AG08396 (cell line): ENCODE data around the gene INTS7.
"Not testable (repeated sequence)": the region's sequence is repeated elsewhere in the genome, so short reads cannot be mapped to it uniquely, and the experiment has no call there.

Source experiments
- DNase-seq: peaks from one replicate; pipeline ENCODE4 v3.0.0; 2012; ENCODE audit warnings: low spot score, mixed read lengths

The INTS7 gene

DNA sequence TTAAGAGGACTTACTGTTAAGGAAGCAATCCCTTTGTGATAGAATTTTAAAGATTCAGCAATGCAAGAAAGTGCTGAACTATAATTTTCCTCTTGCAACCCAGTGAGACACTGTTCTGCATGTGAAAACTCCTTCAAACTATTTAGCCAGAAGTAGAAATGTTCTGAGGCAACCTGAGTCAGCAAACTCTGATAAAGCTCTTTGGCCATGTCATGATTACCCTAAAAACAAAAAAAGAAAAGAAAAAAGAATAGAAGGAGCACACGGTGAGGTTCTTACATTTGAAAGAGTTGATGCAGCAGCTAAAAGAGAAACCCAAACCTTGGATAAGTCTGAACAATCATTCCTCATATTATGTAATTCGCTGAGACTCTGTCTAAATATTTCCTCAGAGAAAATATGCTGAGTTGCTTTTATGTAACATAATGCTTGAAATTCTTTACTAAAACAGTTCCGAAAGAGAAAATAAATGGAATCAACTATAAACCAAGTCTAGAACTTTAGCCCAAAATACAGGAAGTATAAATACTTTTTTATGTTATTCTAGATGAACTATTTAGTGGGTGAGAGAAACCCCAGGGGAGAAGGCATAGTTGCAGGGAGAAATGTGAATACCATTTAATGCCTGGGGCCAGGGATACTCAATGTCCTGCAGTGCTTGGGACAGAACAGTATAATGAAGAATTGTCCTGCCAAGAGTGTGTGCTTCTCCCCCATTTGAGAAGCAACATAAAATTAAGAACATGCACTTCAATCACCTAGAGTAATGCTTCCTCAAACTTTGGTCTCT lies 60.0 kb downstream of the INTS7 start:
- DNase-seq, result no peak

- DNase-seq, result no peak
These were observed 61.8 kb downstream of the INTS7 start for GRCh38 chr1:211973541-211973940.

DNA sequence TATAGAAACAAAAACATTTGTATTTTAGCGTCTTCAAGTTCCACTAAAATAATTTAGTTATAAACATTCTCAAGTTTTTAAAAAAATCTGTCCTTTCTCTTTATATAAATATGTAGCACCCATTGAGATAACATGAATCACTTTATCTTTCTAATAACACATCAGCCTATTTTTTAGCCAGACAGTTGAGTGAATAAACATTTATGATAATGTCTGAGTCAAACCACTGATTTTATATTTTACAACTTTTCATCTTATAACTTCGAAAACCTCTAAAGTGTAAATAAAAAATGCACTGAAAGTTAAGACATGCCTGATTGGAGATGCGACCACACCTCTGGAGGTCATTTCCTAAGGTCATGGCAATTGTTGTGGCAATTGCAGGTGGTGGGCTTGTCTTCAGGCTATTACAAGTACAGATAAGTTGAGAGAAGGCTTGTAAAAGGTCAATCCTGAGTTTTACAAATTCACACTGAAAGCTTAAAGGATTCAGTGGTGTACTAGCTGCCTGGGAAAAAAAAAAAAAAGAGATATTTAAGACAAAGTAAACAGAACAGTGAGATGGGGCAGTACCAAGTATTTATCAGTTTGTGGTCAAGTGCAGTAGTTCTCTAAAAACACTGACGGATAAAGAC lies 67.0 kb downstream of the INTS7 start:
- DNase-seq, result no peak

GRCh38 chr1:211967704-211968103 lies 67.7 kb downstream of the INTS7 start:
- no peak for DNase-seq

GRCh38 chr1:211965108-211965805 lies 70.1 kb downstream of the INTS7 start:
- no peak for DNase-seq

- no peak for DNase-seq
These were observed 75.7 kb downstream of the INTS7 start for GRCh38 chr1:211959680-211960079.

- no peak for DNase-seq
These were observed 76.1 kb downstream of the INTS7 start for GRCh38 chr1:211959221-211959620.

GRCh38 chr1:211954028-211954427 lies 81.3 kb downstream of the INTS7 start:
- not testable (repeated sequence) for DNase-seq

GRCh38 chr1:211953543-211953942 lies 81.8 kb downstream of the INTS7 start:
- not testable (repeated sequence) for DNase-seq

DNA sequence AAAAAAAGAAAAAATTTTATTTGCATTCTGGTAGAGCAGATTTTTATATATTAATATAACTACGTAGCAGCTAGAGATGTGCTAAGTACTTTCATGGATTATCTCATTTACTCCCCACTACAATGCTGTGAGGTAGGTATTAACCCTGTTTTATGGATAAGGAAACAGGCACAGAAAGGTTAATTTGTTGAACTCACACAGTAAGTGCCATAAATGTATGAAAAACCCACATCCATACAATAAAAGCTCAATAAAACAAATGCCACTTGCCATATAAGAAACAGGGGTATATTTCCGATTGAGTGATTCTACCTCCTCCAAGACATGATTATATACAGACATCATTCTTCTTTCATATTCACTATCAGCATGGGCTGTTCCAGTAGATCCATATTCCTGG lies 83.1 kb downstream of the INTS7 start:
- DNase-seq, result no peak

GRCh38 chr1:211951856-211952255 lies 83.5 kb downstream of the INTS7 start:
- no peak for DNase-seq

GRCh38 chr1:211948377-211948776 lies 87.0 kb downstream of the INTS7 start:
- no peak for DNase-seq

GRCh38 chr1:211947396-211948295 lies 87.7 kb downstream of the INTS7 start:
- no peak for DNase-seq

- DNase-seq, result peak; percentile 26
These were observed 90.4 kb downstream of the INTS7 start for GRCh38 chr1:211944733-211945500.

DNA sequence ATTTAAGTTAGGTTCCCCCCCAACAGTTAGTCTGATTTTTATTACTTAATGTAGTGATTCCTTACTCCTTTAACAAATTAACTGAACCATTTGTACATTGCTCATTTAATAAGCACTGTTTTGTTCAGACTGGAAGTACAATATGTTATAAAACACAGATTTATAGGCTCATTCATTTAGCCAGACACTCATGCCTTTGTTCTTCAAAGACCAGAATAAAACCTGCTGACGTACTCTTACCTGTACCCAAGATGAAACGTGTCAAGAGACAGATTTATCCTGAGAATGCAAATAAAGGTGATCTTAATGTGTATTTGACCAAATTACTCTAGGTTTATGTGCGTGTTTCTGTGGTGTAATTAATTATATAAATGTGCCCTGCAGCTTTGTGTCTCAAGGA lies 92.8 kb downstream of the INTS7 start:
- no peak for DNase-seq

DNA sequence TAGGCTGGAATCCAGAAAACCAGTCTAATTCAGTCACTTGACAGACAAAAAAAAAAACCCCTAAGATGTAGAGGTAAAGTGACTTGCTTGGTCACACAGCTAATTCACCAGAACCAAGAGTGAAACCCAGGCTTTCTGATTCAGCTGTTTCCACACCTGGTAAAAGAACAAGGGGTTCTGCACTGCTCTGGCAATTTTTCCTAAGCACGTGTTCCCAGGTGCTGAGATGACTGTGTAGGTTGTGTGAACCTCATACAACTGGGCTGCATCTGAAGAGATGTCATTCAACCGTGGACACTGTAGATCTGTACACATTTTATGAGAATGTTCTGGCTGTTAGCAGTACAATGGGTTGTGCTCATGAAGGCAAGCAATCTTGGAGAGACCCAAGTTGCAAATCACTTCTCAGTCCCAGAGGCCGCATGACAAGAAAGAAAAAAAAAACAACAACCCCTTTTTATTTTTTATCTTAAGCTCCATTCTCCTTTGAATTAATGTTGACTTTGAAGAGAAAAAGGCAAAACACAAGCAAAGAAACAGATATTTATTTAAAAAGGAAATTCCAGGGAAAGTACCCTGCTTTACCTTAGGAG lies 95.4 kb downstream of the INTS7 start:
- DNase-seq, result no peak

DNA sequence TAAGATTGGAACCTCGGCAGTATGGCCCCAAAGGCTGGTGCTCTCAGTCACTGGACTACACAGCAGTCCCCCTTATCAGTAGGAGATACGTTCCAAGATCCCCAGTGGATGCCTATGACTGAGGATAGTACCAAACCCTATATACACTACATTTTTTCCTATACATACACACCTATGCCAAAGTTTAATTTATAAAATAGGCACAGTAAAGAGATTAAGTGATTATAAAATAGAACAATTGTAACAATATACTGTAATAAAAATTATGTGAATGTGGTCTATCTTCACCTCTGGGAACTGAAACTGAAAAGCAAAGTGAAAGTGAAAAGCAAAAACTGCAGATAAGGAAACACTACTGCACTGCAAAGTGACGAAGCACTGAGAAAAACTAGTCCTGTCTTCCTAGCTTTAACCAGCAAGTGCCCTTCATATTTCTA lies 96.8 kb downstream of the INTS7 start:
- DNase-seq, result no peak

DNA sequence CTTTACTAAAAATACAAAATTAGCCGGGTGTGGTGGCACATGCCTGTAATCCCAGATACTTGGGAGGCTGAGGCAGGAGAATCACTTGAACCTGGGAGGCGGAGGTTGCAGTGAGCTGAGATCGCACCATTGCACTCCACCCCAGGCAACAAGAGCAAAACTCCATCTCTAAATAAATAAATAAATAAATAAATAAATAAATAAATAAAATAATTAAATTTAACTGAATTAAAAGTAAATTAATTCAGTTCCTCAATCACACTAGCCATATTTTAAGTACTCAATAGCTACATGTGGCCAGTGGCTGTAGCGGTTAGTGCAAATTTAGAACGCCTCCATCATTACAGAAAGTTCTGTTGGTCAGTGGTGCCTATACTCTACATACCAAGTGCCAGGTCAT lies 97.9 kb downstream of the INTS7 start:
- DNase-seq, result not testable (repeated sequence)

DNA sequence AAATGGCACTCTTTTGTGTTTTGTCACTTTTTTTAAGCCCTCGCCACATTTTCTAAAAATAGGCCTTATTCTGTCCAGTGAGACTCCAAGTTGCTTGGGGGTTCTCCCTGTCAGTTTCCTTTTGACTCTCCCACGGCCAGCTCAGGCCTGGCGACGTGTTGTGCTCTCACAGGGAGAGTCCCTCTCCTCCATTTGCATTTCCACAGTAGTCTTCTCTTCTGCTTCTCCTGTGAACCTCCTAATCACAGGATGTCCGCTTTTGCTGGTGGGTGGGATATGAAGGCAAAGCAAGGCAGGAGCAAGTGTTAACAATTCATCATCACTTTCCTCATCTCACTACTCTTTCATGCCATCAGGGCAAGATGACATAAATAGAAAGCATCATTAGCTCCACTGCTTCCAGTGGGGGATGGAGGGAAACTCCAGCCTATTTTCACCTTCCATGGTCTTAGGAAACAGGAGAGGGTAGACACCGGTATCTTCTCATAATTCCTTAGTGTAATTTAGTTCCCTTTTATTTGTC lies 99.8 kb downstream of the INTS7 start:
- DNase-seq, result no peak

DNA sequence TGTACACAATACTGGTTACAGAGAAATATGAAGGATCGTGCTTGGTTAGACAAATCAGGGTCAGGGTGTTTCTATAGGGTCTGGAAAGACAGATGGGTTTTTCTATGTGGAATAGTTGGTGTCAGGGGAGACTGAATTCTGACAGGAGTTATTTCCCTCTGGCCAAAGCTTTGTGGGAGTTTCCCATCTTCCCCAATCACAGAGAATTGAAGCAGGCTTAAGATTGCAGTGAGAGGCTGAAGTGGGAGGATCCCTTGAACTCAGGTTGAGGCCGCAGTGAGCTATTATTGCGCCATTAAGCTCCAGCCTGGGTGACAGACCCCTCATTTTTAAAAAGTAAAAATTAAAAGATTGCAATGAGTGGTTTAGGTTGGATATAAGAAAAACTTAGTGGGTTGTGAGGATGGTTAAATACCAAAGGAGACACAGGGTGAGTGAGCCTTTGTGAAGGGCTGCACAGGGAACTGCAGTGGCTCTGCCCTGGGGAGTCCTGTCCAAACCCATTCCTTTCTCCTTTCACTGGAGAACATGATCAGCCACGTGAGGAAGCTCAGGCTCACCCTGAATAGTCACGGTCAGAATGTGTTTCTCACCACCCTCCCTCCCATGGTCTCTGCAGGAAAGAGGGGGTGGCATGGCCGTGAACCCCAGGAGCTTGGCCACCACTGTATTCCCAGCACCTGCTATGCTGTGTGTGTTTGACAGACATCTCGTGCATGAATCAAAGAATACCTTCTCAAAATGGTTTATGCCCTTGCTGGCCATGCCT lies 101.2 kb downstream of the INTS7 start:
- DNase-seq, result no peak
